Keratinocyte (primary cell): Measurements from ENCODE around the gene PFKP.

ENCODE experiments used
- EZH2 ChIP-seq: IDR thresholded peaks from one replicate; pipeline ENCODE4 v1.6.1; 2012; ENCODE audit warnings: inconsistent platforms, mild to moderate bottlenecking, low read length, moderate library complexity
- TF ChIP-seq, protein P1 (sequence below), 3 experiments: IDR thresholded peaks in 1 of 3; conservative IDR thresholded peaks in 1 of 3; optimal IDR thresholded peaks in 1 of 3; 2 replicates in 2 of 3; 3 replicates in 1 of 3; pipeline versions ENCODE3 to v1.5.1; 2011; ENCODE audit warnings: low read length in 3 of 3, mild to moderate bottlenecking in 3 of 3, moderate library complexity in 2 of 3, control low read depth in 1 of 3, inconsistent platforms in 1 of 3; ENCODE audit not compliant: insufficient read depth in 2 of 3; ENCODE audit errors: extremely low read depth in 1 of 3

DNA sequence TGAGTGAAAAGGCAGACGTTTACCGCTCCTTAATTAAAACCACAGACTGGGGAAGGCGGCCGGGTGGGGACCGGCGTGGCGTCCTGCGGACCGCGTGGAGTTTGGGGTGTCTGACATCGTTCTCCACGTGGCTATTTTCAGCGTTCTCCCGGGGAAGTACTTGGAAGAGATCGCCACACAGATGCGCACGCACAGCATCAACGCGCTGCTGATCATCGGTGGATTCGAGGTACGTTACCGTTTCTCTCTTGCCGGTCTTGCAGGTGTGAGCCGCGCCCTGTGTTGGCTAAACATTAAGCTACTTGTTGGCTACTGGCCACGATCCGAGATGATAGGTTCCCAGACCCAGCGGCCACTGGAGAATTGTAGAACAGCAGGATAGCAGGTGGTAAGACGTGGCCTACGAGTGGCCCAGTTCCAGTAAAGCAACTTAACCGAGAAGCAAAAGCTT is 51.3 kb downstream of the PFKP start:
- TF ChIP-seq, protein P1, sequence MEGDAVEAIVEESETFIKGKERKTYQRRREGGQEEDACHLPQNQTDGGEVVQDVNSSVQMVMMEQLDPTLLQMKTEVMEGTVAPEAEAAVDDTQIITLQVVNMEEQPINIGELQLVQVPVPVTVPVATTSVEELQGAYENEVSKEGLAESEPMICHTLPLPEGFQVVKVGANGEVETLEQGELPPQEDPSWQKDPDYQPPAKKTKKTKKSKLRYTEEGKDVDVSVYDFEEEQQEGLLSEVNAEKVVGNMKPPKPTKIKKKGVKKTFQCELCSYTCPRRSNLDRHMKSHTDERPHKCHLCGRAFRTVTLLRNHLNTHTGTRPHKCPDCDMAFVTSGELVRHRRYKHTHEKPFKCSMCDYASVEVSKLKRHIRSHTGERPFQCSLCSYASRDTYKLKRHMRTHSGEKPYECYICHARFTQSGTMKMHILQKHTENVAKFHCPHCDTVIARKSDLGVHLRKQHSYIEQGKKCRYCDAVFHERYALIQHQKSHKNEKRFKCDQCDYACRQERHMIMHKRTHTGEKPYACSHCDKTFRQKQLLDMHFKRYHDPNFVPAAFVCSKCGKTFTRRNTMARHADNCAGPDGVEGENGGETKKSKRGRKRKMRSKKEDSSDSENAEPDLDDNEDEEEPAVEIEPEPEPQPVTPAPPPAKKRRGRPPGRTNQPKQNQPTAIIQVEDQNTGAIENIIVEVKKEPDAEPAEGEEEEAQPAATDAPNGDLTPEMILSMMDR (optimal IDR thresholded peaks at IDR 0.05 in 1 of 3, IDR thresholded peaks at IDR 0.05 in 1 of 3, conservative IDR thresholded peaks at IDR 0.05 in 1 of 3; ENCODE audit: extremely low read depth in 1 of 3, insufficient read depth in 2 of 3, low read length in 3 of 3), result no peak
- no peak for TF ChIP-seq EZH2
